SH-SY5Y (cell line): ENCODE data around the gene CST8.

ENCODE experiments used
- GATA2 ChIP-seq: IDR thresholded peaks from 2 replicates; pipeline ENCODE4 v1.6.1; 2011; ENCODE audit warnings: mild to moderate bottlenecking, low read depth, low read length
- GATA3 ChIP-seq: IDR thresholded peaks from 2 replicates; pipeline ENCODE4 v1.6.1; 2011; ENCODE audit warnings: low read depth, mild to moderate bottlenecking, low read length, moderate library complexity

- TF ChIP-seq GATA2 (no peak), GATA3 (no peak)
These were observed 46.1 kb upstream of the CST8 start for GRCh38 chr20:23444859-23445258.
